ENCODE results near the gene ZNRF4.
"Not testable (repeated sequence)": the region's sequence is repeated elsewhere in the genome, so short reads cannot be mapped to it uniquely, and the experiment has no call there.

ZNRF4 gene

DNA sequence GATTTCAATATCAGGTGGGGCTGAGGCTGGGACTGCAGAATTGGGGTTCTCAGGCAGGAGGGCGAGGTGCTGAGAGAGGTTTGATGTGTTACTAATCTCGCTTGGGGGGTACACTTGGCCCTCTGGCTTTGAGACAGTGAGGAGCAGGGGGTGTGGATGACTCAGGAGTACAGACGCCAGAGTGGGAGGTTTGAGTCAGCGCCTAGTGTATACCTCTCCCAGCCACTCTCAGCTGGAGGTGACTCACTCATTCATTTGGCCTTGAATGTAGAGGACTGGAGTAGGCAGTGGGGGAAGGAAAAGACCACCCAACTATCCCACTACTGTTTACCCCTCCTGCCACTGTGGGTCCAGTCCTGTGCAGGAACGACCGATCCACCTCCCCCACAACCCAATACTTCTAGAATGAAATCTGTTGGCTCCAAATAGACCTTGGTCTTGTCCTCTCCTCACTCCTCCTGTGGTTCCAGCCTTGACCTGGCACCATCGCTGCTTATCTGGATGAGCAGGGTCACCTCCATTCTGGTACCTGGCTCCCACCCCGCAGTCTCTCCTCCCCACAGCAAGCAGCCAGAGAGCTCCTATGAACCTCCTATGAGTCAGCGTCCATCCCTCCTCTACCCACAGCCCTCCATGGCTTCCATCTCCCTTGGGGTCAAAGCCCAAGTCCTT is 20.1 kb upstream of the ZNRF4 start:
- peaks cover 13% of the 10 kb centered on the region for H3K27me3 Mint-ChIP-seq
- H3K4me3 Mint-ChIP-seq: no peak overlapping the region
- ATAC-seq (ENCODE audit: low read depth) (no peak), DNase-seq (ENCODE audit: low spot score in 2 of 2) (no peak)
- no peak overlapping the region for H3K27ac Mint-ChIP-seq
- no peaks in the 10 kb centered on the region for H3K4me1 Mint-ChIP-seq
- peaks cover 3% of the 10 kb centered on the region for H3K36me3 Mint-ChIP-seq
- peaks cover 4% of the 10 kb centered on the region for H3K9me3 Mint-ChIP-seq

DNA sequence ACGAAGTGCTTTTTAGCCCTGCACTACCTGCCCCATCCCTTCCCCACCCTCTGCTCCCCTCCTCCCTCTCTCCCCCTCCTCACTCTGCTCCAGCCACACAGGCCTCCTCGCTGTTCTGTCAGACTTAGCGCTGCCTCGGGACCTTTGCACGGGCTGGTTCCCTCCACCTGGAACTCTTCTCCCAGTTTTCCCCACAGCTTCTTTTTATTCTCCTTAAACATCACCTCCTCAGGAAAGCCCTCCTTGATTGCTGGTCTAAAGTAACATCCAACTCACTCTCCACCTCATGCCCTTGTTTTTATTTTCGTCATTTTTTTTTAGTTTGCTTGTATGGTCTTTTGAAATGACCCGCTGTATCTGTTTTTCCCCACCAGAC is 19.6 kb upstream of the ZNRF4 start:
- peaks cover 13% of the 10 kb centered on the region for H3K27me3 Mint-ChIP-seq
- peaks cover 6% of the 10 kb centered on the region for H3K9me3 Mint-ChIP-seq
- DNase-seq (ENCODE audit: low spot score in 2 of 2): no peak
- no peak for ATAC-seq (ENCODE audit: low read depth)
- no peak overlapping the region for H3K27ac Mint-ChIP-seq
- no peak overlapping the region for H3K4me3 Mint-ChIP-seq
- peaks cover 3% of the 10 kb centered on the region for H3K36me3 Mint-ChIP-seq
- no peaks in the 10 kb centered on the region for H3K4me1 Mint-ChIP-seq

DNA sequence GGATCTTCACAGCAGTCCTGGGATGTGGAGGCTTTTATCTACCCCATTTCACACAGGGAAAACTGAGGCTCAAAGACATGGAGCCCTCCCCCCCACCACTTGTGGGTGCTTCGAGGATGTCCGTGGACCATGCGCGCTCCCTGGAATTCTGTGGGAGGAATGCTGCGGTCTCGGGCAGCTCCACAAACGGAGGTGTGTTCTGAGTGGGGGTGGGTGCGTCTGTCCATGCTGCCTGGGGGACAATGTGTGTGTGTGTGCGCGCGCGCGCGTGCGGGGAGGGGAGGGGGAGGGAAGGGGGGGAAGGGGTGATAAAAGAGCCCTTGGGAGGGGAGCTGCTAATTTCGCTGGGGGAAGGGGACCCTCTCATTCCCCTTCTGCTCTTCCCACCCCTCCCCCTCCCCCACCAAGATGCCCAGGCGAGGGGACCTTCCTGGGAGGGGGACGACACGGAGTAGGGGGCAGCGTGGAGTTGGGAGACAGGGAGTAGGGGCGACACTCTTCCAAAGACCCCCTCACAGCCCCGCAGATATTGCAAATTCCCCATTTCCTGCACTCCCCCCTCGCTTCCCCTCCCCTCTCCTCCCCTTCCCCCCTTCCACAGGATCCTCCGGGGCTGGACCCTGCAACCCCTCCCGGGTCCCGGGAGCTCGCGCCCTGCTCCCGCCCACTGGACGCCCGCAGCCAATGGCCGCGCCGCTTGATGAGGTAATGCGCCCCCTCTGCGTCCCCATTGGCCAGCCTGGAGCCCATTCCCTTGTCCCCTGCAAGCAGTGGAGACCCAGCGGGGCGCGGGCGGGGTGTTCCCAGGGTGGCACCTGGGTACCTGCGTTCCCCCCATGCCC is 18.9 kb upstream of the ZNRF4 start:
- ATAC-seq (ENCODE audit: low read depth) (no peak), DNase-seq (ENCODE audit: low spot score in 2 of 2) (no peak)
- no peaks in the 10 kb centered on the region for H3K4me1 Mint-ChIP-seq

DNA sequence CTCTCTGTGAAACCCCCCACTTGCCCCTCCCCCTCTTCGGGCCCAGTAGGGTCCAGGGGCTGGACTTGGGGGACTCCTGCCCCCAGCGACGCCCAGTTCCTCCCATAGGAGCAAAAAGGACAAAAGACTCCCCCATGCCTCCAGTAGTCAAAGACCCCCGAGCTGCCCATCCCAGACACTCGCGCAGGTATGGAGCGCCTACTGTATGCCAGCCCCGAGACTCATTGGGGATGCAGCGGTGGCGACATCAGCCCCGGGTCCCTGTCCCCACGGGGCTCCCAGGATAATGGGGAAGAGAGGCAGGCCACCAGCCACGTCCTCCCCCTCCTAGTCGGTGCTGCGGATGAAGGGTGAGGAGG is 18.3 kb upstream of the ZNRF4 start:
- peaks cover 3% of the 10 kb centered on the region for H3K9me3 Mint-ChIP-seq
- H3K27me3 Mint-ChIP-seq: peaks cover 11% of the 10 kb centered on the region
- DNase-seq (ENCODE audit: low spot score in 2 of 2) (no peak), ATAC-seq (ENCODE audit: low read depth) (no peak)
- no peaks in the 10 kb centered on the region for H3K4me1 Mint-ChIP-seq
- H3K36me3 Mint-ChIP-seq: no peaks in the 10 kb centered on the region
- H3K4me3 Mint-ChIP-seq: no peak overlapping the region
- no peak overlapping the region for H3K27ac Mint-ChIP-seq

More for the DNA sequence above, 18.9 kb upstream of the ZNRF4 start:
- Mint-ChIP-seq H3K36me3 (peaks cover 1% of the 10 kb centered on the region), H3K9me3 (peaks cover 5% of the 10 kb centered on the region), H3K4me3 (no peak overlapping the region), H3K27ac (no peak overlapping the region), H3K27me3 (peaks cover 12% of the 10 kb centered on the region)

DNA sequence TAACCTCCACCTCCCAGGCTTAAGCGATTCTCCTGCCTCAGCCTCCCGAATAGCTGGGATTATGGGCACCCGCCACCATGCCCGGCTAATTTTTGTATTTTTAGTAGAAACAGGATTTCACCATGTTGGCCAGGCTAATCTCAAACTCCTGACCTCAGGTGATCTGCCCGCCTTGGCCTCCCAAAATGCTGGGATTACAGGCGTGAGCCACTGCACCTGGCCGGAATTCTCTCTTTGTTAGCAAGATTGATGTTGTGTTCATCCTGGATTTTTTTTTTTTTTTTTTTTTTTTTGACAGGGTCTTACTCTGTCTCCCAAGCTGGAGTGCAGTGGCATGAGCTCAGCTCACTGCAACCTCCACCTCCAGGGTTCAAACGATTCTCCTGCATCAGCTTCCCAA is 16.5 kb upstream of the ZNRF4 start:
- not testable (repeated sequence) for DNase-seq (ENCODE audit: low spot score in 2 of 2); H3K4me1 Mint-ChIP-seq; H3K4me3 Mint-ChIP-seq; ATAC-seq (ENCODE audit: low read depth); H3K9me3 Mint-ChIP-seq; H3K36me3 Mint-ChIP-seq; H3K27ac Mint-ChIP-seq
- H3K27me3 Mint-ChIP-seq: peaks cover 15% of the 10 kb centered on the region

DNA sequence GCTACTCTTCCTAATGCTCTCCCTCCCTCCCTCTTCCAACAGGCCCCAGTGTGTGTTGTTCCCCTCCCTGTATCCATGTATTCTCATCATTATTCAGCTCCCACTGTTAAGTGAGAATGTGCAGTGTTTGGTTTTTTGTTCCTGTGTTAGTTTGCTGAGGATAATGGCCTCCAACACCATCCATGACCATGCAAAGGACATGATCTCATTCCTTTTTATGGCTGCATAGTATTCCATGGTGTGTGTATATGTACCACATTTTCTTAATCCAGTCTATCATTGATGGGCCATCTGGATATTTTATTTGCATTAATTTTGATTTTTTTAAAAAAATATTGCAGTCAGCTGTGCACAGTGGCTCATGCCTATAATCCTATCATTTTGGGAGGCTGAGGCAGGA is 15.8 kb upstream of the ZNRF4 start:
- ATAC-seq (ENCODE audit: low read depth) (no peak), DNase-seq (ENCODE audit: low spot score in 2 of 2) (no peak)
- H3K27me3 Mint-ChIP-seq: peaks cover 18% of the 10 kb centered on the region
- H3K27ac Mint-ChIP-seq: no peak overlapping the region
- no peaks in the 10 kb centered on the region for H3K4me1 Mint-ChIP-seq
- H3K9me3 Mint-ChIP-seq: peaks cover 2% of the 10 kb centered on the region
- no peak overlapping the region for H3K4me3 Mint-ChIP-seq
- H3K36me3 Mint-ChIP-seq: no peaks in the 10 kb centered on the region

DNA sequence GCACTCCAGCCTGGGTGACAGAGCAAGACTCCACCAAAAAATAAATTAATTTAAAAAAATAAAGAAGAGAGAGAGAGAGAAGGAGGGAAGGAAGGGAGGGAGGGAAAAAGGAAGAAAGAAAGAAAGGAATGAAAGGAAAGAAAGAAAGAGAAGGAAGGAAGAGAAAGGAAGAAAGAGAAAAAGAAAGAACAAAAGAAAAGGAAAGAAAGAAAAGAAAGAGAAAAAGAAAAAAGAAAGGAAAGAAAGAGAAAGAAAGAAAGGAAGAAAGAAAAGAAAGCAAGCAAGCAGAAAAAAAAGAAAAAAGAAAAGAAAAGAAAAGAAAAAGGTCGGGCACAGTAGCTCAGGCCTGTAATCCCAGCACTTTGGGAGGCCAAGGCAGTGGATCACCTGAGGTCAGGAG is 14.9 kb upstream of the ZNRF4 start:
- Mint-ChIP-seq H3K36me3 (no peaks in the 10 kb centered on the region), H3K27ac (no peak overlapping the region), H3K4me1 (no peaks in the 10 kb centered on the region), H3K4me3 (no peak overlapping the region), H3K9me3 (peaks cover 2% of the 10 kb centered on the region), H3K27me3 (peaks cover 21% of the 10 kb centered on the region)
- ATAC-seq (ENCODE audit: low read depth) (no peak), DNase-seq (ENCODE audit: low spot score in 2 of 2) (no peak)

DNA sequence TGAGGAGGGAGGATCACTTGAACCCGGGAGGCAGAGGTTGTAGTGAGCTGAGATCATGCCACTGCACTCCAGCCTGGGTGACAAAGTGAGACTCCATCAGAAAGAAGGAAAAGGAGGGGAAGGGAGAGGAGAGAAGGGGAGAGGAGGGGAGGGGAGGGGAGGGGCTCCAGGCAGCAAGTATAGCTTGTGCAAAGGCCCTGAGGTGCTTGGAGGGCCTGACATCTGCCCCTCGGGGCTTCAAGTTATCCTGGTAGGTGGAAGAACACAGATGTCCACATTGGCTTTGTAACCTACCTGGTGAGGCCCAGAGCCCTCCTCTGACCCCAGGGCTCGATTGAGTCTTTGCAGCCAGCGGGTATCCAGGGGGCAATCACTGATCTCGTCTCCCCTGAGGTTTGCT is 11.5 kb upstream of the ZNRF4 start:
- Mint-ChIP-seq H3K27ac (no peak overlapping the region), H3K4me3 (no peak overlapping the region), H3K27me3 (peaks cover 19% of the 10 kb centered on the region), H3K4me1 (no peaks in the 10 kb centered on the region), H3K36me3 (no peaks in the 10 kb centered on the region), H3K9me3 (peaks cover 3% of the 10 kb centered on the region)
- DNase-seq (ENCODE audit: low spot score in 2 of 2): no peak
- ATAC-seq (ENCODE audit: low read depth): no peak

DNA sequence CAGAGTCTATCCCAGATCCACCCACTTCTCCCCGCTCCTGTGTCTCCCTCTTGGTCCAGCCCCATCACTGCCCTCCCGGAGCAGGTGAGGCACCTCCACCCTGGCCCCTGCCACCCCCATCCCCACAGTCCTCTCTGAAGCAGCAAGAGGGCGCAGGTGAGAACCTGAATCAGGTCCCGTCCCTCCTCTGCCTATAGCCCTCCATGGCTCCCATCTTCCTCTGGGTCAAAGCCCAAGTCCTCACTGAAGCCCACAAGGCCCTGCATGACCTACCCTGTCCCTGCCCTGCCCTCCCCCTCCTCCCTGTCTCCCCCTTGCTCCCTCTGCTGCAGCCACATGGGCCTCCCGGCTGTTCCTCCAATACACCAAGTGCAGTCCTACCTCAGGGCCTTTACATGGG is 10.8 kb upstream of the ZNRF4 start:
- DNase-seq (ENCODE audit: low spot score in 2 of 2): no peak
- H3K9me3 Mint-ChIP-seq: peaks cover 3% of the 10 kb centered on the region
- no peak overlapping the region for H3K4me3 Mint-ChIP-seq

DNA sequence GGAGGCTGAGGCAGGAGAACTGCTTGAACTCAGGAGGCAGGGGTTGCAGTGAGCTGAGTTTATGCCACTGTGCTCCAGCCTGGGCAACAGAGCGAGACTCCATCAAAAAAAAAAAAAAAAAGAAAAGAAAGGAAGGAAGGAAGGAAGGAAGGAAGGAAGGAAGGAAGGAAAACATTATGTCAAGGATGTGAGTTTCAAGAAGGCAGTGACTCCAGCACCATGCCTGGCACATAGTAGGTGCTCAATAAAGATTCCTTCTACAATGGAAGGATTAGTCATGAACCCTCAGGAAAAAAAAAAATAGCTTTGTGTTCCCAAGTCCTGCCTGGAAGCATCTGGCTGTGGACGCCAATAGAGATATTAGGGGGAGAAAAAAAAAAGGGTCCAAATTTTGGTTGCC is 10.1 kb upstream of the ZNRF4 start:
- no peak overlapping the region for H3K27ac Mint-ChIP-seq
- ATAC-seq (ENCODE audit: low read depth): no peak
- DNase-seq (ENCODE audit: low spot score in 2 of 2): no peak

More for the DNA sequence above, 10.8 kb upstream of the ZNRF4 start:
- H3K27ac Mint-ChIP-seq: no peak overlapping the region
- H3K4me1 Mint-ChIP-seq: no peaks in the 10 kb centered on the region
- no peaks in the 10 kb centered on the region for H3K36me3 Mint-ChIP-seq
- no peak for ATAC-seq (ENCODE audit: low read depth)
- peaks cover 18% of the 10 kb centered on the region for H3K27me3 Mint-ChIP-seq

DNA sequence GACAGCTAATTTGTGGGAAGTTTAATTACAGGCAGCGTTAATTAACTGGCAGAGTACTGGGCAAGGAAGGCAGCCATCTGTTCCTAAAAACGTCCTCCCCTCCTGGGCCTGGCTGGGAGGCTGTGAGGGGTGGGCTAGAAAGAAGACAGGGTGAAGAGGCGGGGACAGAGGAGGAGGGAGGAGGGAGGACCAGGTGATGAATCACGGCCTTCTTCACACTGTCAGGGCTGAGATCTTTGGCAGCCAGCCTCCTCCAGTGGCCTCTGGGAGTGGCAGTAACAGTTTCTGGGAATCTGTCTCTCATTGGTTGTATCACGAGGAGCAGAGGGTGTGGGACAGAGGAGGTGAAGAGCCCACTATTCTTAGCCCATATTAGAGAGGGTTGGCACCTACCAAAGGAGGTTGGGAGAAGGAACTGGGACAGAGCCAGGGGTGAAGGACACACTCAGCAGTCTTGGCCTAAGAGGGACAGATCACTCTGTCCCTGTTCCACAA is 9.6 kb upstream of the ZNRF4 start:
- H3K4me3 Mint-ChIP-seq: no peak overlapping the region
- H3K36me3 Mint-ChIP-seq: no peaks in the 10 kb centered on the region
- H3K27me3 Mint-ChIP-seq: peaks cover 19% of the 10 kb centered on the region
- no peak for DNase-seq (ENCODE audit: low spot score in 2 of 2)
- H3K9me3 Mint-ChIP-seq: peaks cover 2% of the 10 kb centered on the region
- no peak for ATAC-seq (ENCODE audit: low read depth)
- H3K4me1 Mint-ChIP-seq: no peaks in the 10 kb centered on the region
- H3K27ac Mint-ChIP-seq: no peak overlapping the region

More for the DNA sequence above, 10.1 kb upstream of the ZNRF4 start:
- no peaks in the 10 kb centered on the region for H3K4me1 Mint-ChIP-seq
- peaks cover 19% of the 10 kb centered on the region for H3K27me3 Mint-ChIP-seq
- no peak overlapping the region for H3K4me3 Mint-ChIP-seq
- no peaks in the 10 kb centered on the region for H3K36me3 Mint-ChIP-seq
- H3K9me3 Mint-ChIP-seq: peaks cover 3% of the 10 kb centered on the region

DNA sequence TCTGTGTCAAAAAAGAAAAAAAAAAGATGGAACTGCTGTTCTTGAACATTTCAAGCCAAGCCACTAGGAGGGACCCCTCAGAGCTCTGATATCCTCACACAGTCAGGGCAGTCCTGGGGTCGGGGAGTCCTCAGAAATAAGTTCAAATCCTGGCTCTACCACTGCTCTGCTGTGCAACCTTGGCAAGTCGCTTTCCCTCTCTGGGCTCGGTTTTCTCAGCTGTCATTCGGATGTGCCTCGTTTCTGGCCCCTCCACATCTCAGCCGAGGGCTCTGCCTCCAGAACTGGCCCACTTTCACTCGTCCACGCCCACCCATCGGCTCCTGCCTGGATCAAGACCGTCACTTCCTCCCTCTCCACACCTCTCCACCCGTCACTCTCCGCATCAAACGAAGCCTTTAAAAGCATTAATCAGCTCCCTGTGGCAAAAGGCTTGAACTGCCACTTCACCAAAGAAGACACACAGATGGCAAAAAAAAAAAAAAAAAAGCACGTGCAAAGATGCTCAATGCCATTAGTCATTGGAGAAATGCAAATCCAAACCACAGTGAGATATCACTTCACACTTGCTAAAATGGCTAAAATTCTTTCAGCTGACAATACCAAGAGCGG is 7.4 kb upstream of the ZNRF4 start:
- Mint-ChIP-seq H3K27me3 (peaks cover 21% of the 10 kb centered on the region), H3K4me3 (no peak overlapping the region), H3K9me3 (peaks cover 2% of the 10 kb centered on the region), H3K36me3 (no peaks in the 10 kb centered on the region), H3K4me1 (no peaks in the 10 kb centered on the region), H3K27ac (no peak overlapping the region)
- no peak for ATAC-seq (ENCODE audit: low read depth)
- DNase-seq (ENCODE audit: low spot score in 2 of 2): no peak

DNA sequence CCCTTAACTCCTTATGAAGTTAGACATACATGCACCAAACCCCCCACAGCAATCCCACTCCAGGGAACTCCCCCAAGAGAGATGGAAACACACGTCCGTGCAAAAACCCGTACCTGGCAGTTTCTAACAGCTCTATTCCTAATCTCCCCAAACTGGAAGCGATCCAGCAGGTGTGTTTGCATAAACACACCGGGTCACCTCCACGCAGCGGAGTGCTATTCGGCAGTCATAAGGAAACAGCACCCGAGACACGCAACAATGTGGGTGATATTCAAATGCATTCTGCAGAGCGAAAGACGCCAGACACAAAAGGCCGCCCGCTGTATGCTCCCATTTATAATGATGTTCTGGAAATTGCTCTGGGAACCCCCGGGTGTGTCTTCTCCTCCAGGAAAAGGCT is 6.8 kb upstream of the ZNRF4 start:
- no peak for ATAC-seq (ENCODE audit: low read depth)
- peaks cover 19% of the 10 kb centered on the region for H3K27me3 Mint-ChIP-seq

DNA sequence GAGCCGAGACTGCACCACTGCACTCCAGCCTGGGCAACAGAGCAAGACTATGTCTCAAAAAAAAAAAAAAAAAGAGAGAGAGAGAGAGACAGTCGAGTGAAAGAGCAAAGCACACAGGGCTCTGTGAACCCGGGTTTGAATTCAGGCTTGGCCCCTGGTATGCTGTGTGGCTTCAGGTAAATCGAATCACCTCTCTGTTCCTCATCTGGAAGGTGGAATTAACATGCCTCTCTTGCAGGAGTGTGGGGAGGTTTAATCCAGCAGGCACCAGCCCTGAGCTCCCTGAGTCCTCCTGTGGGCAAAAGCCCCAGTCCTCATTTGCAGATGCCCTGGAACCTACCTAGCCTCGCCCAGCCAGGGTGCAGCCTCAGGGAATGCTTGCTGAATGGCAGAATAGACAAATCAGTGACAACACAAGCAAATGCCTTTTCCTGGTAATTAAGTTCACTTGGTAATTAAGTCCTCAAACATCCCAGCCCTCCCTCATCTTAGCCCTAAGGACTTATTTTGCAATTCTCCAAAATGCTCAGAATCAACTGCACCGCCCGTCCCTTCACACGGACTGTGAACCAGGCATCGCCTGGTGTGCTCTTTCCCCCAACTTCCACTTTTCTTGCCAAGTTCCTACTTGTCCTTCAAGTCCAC is 4.6 kb upstream of the ZNRF4 start:
- H3K9me3 Mint-ChIP-seq: peaks cover 4% of the 10 kb centered on the region
- DNase-seq (ENCODE audit: low spot score in 2 of 2) (no peak), ATAC-seq (ENCODE audit: low read depth) (no peak)
- no peak overlapping the region for H3K27ac Mint-ChIP-seq
- peaks cover 14% of the 10 kb centered on the region for H3K27me3 Mint-ChIP-seq
- no peaks in the 10 kb centered on the region for H3K4me1 Mint-ChIP-seq
- H3K36me3 Mint-ChIP-seq: no peaks in the 10 kb centered on the region
- no peak overlapping the region for H3K4me3 Mint-ChIP-seq

More for the DNA sequence above, 6.8 kb upstream of the ZNRF4 start:
- Mint-ChIP-seq H3K36me3 (no peaks in the 10 kb centered on the region), H3K4me3 (no peak overlapping the region), H3K27ac (no peak overlapping the region), H3K4me1 (no peaks in the 10 kb centered on the region), H3K9me3 (peaks cover 2% of the 10 kb centered on the region)
- no peak for DNase-seq (ENCODE audit: low spot score in 2 of 2)
